SKM-1 treated with dmso at 0.1 percent for 144 hours (cell line): ENCODE data around the gene CLN5.
"Not testable (repeated sequence)": the region's sequence is repeated elsewhere in the genome, so short reads cannot be mapped to it uniquely, and the experiment has no call there.

Experiments used
- DNase-seq: peaks from one replicate; lab custom pipeline; 2025; ENCODE audit not compliant: unreplicated experiment; lab: John Stamatoyannopoulos, UW

CLN5 gene

GRCh38 chr13:76991796-76992547, at the start of gene CLN5:
CLN5 (plus strand) TSS chr13:76992081; CDS start chr13:76992099, 18 bp downstream.
- peak; percentile 89 for DNase-seq

- DNase-seq, result no peak
Observed at GRCh38 chr13:76942363-76942762, 49.5 kb upstream of the CLN5 start.

- DNase-seq, result no peak
Observed at GRCh38 chr13:76943646-76944045, 48.2 kb upstream of the CLN5 start.

- DNase-seq, result peak; percentile 16
Observed at GRCh38 chr13:76944456-76944855, 47.4 kb upstream of the CLN5 start.

- DNase-seq, result peak; percentile 88
Observed at GRCh38 chr13:76948149-76948548, 43.7 kb upstream of the CLN5 start, which contains the start of gene ACOD1. ACOD1 (plus strand) TSS chr13:76948511; CDS start chr13:76948559, 48 bp downstream.

- peak; percentile 16 for DNase-seq
Observed at GRCh38 chr13:76950101-76950500, 41.8 kb upstream of the CLN5 start.

GRCh38 chr13:76953968-76954367, 37.9 kb upstream of the CLN5 start:
- DNase-seq, result no peak

- DNase-seq, result no peak
Observed at GRCh38 chr13:76954538-76954937, 37.3 kb upstream of the CLN5 start.

GRCh38 chr13:76955193-76955592, 36.7 kb upstream of the CLN5 start:
- DNase-seq, result no peak

- no peak for DNase-seq
Observed at GRCh38 chr13:76955661-76956060, 36.2 kb upstream of the CLN5 start.

GRCh38 chr13:76958841-76959432, 32.9 kb upstream of the CLN5 start:
- no peak for DNase-seq

GRCh38 chr13:76959734-76960133, 32.1 kb upstream of the CLN5 start:
- not testable (repeated sequence) for DNase-seq

- no peak for DNase-seq
Observed at GRCh38 chr13:76965759-76966421, 26.0 kb upstream of the CLN5 start.

GRCh38 chr13:76967031-76967430, 24.9 kb upstream of the CLN5 start:
- DNase-seq, result no peak

- no peak for DNase-seq
Observed at GRCh38 chr13:76968041-76968440, 23.8 kb upstream of the CLN5 start.

- DNase-seq, result no peak
Observed at GRCh38 chr13:76969488-76970365, 22.2 kb upstream of the CLN5 start.

GRCh38 chr13:76971215-76971614, 20.7 kb upstream of the CLN5 start:
- DNase-seq, result no peak

- no peak for DNase-seq
Observed at GRCh38 chr13:76971851-76972829, 19.7 kb upstream of the CLN5 start.

GRCh38 chr13:76973920-76974617, 17.8 kb upstream of the CLN5 start:
- DNase-seq, result no peak
